CD4-positive, alpha-beta T cell treated with Interleukin-2 at 100 ng/mL for 4 hours (primary cell): ENCODE results near the gene POU6F2.

Experiments
- DNase-seq: peaks from one replicate; pipeline ENCODE4 v3.0.0-alpha.2; 2020; ENCODE audit warnings: low spot score

POU6F2 gene

GRCh38 chr7:39069896-39070881, 92.5 kb downstream of the POU6F2 start:
- no peak for DNase-seq

DNA sequence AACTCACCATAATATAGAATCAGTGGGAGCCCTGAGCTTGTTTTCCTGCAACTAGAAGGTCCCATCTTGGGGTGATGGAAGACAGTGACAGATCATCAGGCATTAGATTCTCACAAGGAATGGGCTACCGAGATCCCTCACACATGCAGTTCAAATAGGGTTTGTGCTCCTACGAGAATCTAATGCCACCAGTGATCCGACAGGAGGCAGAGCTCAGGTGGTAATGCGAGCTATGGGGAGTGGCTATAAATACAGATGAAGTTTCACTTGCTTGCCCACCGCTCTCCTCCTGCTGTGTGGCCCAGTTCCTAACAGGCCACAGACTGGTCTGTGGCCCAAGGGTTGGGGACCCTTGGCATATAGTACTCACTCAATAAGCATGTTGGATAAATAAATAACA, 93.4 kb downstream of the POU6F2 start:
- no peak for DNase-seq

DNA sequence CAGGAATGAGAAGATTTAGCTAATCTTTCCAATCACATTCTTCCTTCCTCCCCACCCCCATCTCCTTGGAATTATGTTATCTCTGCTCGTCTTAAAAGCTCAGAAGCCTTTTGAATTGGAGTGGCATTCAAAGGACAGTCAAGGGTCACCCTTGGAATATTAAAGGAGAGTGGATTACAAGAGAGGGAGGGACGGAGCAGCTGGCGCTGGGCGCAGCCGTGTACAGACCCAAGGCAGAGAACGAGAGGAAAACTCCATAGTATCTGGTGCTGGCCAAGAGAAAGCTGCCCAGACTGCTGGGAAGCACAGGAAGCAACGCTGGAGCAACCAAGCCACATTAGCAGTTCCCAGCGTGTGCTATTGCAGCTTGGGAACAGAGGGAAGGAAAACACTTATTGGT, 95.7 kb downstream of the POU6F2 start:
- no peak for DNase-seq

DNA sequence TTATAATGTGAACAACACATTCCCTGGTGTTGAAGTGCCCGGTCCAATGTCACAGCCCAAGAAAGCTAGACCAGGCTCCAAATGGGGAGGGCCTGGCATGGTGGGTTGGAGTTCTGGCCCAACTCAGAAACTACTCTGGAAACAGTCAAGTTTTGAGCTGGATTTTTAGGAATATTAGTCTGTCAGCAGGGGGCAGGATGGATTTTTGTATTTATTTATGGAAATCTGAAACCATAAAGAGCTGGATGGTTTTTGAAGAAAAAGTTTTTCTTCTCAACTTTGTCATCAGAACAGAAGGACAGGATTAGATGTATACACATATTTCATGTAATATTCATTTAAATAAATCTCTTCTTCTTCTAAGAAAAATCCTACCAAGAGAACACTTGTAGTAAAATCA, 97.5 kb downstream of the POU6F2 start:
- no peak for DNase-seq

DNA sequence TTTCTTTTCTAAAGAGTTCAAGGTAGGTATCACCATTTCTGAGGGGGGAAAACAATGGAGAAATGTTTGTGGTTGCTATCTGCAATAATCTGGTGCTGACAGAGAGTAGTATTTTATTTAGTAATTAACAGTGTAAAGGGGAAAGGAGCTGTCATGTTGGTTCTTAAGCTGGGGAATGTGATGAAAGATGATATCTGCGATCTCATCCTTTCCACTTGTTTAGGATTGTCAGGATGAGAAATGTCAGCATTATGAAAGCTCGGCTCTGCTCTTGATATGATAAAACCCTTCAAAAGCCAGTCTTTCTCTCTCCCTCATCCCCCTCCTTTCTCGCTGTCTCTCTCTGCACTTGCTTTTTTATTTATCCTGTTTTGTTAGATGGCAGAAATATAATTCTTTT, 106.1 kb downstream of the POU6F2 start:
- no peak for DNase-seq

GRCh38 chr7:39084349-39084748, 106.6 kb downstream of the POU6F2 start:
- DNase-seq = no peak

GRCh38 chr7:39085189-39085588, 107.5 kb downstream of the POU6F2 start:
- no peak for DNase-seq

- DNase-seq = no peak
Measured at GRCh38 chr7:39085590-39086049, 107.9 kb downstream of the POU6F2 start.

DNA sequence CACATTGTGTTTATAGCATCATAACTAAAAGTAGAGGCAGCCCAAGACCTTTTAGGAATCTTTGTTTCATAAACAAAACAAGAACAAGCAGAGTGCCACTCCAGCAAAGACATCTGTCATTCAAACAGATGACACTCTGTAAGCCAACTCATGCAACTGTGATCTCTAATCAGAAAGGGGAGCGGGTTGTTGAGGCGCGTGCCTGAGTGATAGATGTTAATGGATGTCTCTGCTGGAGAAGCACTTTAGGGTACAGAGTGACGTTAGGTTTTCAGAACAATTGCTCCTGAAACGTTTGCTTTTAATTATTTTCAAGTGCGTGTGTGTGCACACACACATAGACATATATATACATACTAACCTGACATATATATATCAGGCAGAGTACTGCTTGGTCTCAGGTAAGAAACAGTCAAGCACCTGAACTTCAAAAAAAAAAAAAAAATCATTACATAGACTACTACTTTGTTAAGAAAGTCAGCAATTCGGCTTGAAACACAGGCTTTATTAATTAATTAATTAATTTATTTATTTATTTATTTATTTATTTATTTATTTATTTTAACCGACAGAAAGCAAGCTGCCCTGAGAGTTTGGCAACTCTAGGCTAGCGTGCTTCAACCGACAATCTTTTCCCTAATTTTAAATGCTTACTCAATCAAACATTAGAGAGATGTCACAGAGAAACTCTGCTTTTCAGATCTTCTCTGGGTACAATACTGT, 109.1 kb downstream of the POU6F2 start:
- no peak for DNase-seq

DNA sequence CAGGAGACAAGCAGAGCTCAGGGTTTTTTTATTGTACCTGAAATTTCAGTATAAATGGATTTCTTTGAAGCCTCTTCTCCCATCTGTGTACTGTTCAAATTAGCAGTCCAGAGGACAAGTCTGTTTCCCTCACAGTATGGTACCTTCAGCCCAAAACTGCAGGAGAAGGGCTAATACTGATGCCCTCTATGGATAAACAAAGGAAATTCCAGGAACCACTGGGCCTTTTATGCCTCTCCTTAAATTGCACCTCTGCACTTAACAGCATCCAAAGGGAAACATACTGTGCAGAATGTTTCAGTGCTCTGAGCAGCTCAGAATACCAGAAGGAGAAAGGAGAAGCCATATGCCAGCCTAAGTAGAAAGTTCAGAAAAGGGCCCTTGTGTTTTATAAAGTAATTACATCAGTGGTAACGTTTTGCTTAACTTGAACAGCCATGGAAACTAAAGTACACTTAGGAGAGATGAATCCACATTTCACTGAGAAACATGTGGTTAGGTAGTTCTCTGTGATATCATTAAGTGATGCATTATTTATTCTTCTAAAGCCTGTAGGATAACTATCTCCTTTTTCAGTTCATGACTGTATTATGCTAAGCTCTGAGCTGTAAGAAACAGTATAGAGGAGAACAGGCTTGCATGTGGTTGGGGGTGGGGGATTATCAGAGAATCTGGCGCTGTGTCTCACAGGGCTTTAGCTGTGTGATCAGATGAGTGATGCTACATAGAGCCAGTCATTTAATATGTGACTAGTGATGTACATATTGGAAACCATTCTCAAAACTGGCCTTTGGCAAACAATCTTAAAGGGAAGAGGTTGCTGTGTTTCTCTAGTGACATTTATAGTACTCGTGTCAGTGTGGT, 111.3 kb downstream of the POU6F2 start:
- no peak for DNase-seq

GRCh38 chr7:39091145-39091544, 113.4 kb downstream of the POU6F2 start:
- DNase-seq = no peak

GRCh38 chr7:39091774-39092173, 114.1 kb downstream of the POU6F2 start:
- no peak for DNase-seq

GRCh38 chr7:39094731-39095130, 117.0 kb downstream of the POU6F2 start:
- DNase-seq = no peak

GRCh38 chr7:39095875-39096619, 118.3 kb downstream of the POU6F2 start:
- DNase-seq = no peak

- DNase-seq = no peak
Measured at GRCh38 chr7:39098506-39098905, 120.8 kb downstream of the POU6F2 start.

DNA sequence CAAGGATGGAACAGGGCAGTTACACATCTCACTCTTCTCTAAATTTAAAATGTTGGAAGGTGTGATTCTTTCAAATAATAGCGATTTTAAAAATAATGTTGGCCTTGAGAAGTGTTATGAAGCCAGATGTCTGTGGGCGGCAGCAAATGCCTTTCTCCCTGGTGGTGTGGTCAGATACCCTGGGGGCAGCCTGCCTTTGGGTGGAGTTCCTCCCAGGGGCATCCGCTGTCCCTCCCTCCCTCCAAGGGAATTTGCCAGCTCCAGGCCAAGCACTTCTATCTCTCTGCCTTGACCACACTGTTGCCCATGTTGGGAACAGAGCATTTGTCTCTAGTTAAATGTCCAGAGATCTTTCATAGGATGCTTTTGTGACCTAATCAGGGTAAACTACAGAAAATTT, 121.4 kb downstream of the POU6F2 start:
- DNase-seq = no peak

GRCh38 chr7:39100270-39100669, 122.6 kb downstream of the POU6F2 start:
- DNase-seq = no peak

DNA sequence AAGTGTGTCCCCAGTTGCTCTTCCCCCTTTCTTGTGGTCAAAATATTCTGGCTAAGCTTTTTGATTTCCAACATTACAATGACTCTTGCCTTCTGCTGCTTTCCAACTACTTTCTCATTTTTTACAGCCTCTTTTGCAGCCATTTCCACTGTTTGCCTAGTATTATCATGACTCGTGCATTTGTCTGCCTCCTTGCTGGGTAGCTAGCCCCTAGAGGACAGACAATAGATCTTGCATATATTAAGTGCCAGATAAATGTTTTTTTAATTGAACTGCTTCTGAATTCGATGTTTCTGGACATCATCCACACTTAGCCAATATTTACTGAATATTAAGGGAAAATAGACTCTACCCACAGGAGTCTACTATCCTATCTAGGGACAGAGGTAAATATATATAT, 124.5 kb downstream of the POU6F2 start:
- no peak for DNase-seq

GRCh38 chr7:39105720-39106119, 128.0 kb downstream of the POU6F2 start:
- no peak for DNase-seq

- DNase-seq = no peak
Measured at GRCh38 chr7:39125846-39126245, 148.1 kb downstream of the POU6F2 start.

DNA sequence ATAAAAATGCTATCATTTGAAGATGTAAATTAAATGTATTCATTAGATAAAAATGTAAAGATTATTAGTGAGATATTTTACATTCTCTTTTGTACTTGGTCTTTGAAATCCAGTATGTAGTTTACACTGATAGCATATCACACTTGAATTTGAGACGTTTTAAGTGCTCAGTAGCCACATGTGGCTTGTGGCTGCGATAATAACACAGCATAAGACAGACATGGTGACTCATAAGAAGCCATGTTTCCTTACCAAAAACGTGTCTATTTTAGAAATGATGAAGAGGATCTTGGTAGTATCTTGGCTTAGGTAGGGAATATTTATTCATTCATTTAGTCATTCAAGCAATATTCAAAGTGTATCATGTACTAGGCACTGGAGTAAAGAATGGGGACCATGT, 149.3 kb downstream of the POU6F2 start:
- DNase-seq = no peak
